SU-DHL-6 (cell line): ENCODE results near the gene CLUH.

Experiments
- CTCF ChIP-seq: fragments of 200-600 bp; sonication (generic); IDR thresholded peaks from one replicate; pipeline ENCODE4 v1.5.1; 2017; ENCODE audit warnings: antibody characterized with exemption, mild to moderate bottlenecking, low read length, moderate library complexity; ENCODE audit not compliant: insufficient read depth, poor library complexity, severe bottlenecking
- EZH2phosphoT487 ChIP-seq: fragments of 200-600 bp; sonication (generic), shearing (Covaris generic); conservative IDR thresholded peaks from 2 replicates; pipeline ENCODE4 v1.6.1; 2018; ENCODE audit warnings: mild to moderate bottlenecking, antibody characterized with exemption, low read length, moderate library complexity, mixed read lengths

GRCh38 chr17:2736956-2737355, 25.4 kb upstream of the CLUH start:
- no peak for TF ChIP-seq CTCF
- TF ChIP-seq EZH2phosphoT487: no peak
